ENCODE data around the gene C19orf38. TPM values are rescaled to one million over a fixed set of nuclear protein-coding genes. Genes with fewer than 3 reads are reported as not detected.

Gene C19orf38
- total RNA-seq, 1 donor from 2014 or later: not detected

DNA sequence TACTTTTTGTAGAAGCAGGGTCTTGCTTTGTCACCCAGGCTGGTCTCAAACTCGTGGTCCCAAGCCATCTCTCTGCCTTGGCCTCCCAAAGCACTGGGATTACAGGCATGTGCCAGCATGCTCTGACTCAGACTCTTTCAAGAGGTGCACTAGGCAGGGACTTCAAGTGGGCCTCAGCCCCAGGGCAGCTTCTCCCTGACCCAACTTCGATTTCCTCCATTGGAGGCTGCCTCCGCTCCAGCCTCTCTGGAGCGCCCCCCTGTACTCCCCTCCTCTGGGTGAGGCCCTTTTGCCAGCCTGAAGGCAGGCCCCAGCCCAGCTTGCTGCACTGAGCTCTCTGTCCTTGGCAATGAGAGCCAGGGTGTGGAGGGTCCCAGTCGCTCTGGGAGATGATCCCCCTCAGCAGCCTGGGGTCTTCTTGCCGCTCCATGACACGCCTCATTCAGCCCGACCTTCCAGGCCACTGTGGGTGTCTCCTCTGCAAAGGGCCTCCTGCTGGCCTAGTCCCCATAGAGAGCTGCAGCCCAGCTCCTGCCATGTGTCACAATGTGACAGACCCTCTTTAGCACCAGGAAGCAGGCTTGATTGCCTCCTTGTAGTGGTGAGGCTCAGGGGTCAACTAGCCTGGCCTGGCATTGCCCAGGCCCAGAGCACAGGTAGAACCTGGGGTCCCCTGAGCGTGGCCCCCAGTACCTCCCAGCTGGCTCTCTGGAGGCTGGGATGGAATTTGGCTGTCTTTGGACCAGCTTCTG, 39.6 kb downstream of the C19orf38 start:
- Histone ChIP-seq H3K9me3 (no peaks in the 10 kb centered on the region), H3K36me3 (no peaks in the 10 kb centered on the region), H3K27me3 (no peaks in the 10 kb centered on the region), H3K4me3 (no peak overlapping the region), H3K4me1 (no peaks in the 10 kb centered on the region), H3K27ac (no peak overlapping the region)
- TF ChIP-seq, protein P1, sequence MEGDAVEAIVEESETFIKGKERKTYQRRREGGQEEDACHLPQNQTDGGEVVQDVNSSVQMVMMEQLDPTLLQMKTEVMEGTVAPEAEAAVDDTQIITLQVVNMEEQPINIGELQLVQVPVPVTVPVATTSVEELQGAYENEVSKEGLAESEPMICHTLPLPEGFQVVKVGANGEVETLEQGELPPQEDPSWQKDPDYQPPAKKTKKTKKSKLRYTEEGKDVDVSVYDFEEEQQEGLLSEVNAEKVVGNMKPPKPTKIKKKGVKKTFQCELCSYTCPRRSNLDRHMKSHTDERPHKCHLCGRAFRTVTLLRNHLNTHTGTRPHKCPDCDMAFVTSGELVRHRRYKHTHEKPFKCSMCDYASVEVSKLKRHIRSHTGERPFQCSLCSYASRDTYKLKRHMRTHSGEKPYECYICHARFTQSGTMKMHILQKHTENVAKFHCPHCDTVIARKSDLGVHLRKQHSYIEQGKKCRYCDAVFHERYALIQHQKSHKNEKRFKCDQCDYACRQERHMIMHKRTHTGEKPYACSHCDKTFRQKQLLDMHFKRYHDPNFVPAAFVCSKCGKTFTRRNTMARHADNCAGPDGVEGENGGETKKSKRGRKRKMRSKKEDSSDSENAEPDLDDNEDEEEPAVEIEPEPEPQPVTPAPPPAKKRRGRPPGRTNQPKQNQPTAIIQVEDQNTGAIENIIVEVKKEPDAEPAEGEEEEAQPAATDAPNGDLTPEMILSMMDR (IDR thresholded peaks at IDR 0.05): no peak
- intact Hi-C loops (cut with DNase I): no loop called here
- DNase-seq (ENCODE audit: low spot score in 2 of 2): no peak

GRCh38 chr19:10888421-10888866, 40.2 kb downstream of the C19orf38 start:
- no peak for DNase-seq (ENCODE audit: low spot score in 2 of 2)
- no peaks in the 10 kb centered on the region for H3K4me1 ChIP-seq
- no peaks in the 10 kb centered on the region for H3K9me3 ChIP-seq
- H3K4me3 ChIP-seq: no peak overlapping the region
- no peak overlapping the region for H3K27ac ChIP-seq
- intact Hi-C loops (cut with DNase I): no loop called here
- H3K27me3 ChIP-seq: no peaks in the 10 kb centered on the region
- no peaks in the 10 kb centered on the region for H3K36me3 ChIP-seq
- TF ChIP-seq, protein P1 (IDR thresholded peaks at IDR 0.05): no peak

DNA sequence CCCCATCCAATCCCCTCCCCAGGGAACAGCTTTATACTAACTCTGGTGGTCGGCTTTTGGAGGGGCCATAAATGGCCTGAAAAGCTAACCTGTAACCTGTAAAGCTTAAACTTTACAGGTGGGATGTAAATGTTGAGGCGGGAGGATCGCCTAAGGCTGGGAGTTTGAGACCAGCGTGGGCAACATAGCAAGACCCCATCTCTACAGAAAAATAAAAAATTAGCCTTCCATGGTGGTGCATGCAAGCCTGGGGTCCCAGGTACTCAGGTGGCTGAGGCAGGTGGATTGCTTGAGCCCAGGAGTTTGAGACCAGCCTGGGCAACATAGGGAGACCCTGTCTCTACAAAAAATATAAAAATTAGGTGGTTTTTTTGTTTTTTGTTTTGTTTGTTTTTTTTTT, 41.7 kb downstream of the C19orf38 start:
- no peaks in the 10 kb centered on the region for H3K27me3 ChIP-seq
- peaks cover 0 to 2% of the 10 kb centered on the region in 2 donors for H3K4me1 ChIP-seq
- no peaks in the 10 kb centered on the region for H3K36me3 ChIP-seq
- TF ChIP-seq, protein P1 (IDR thresholded peaks at IDR 0.05): no peak
- intact Hi-C loops (cut with DNase I): no loop called here
- DNase-seq (ENCODE audit: low spot score in 2 of 2): no peak
- H3K4me3 ChIP-seq: no peak overlapping the region
- no peaks in the 10 kb centered on the region for H3K9me3 ChIP-seq
- no peak overlapping the region for H3K27ac ChIP-seq

- Histone ChIP-seq H3K9me3 (no peaks in the 10 kb centered on the region), H3K4me3 (no peak overlapping the region), H3K27ac (no peak overlapping the region), H3K27me3 (no peaks in the 10 kb centered on the region), H3K4me1 (peaks cover 0 to 2% of the 10 kb centered on the region in 2 donors), H3K36me3 (no peaks in the 10 kb centered on the region)
- DNase-seq (ENCODE audit: low spot score in 2 of 2): no peak
- intact Hi-C loops (cut with DNase I): no loop called here
- TF ChIP-seq, protein P1 (IDR thresholded peaks at IDR 0.05): no peak
Measured at GRCh38 chr19:10891405-10892086, 43.3 kb downstream of the C19orf38 start.

- H3K9me3 ChIP-seq: no peaks in the 10 kb centered on the region
- peaks cover 0 to 2% of the 10 kb centered on the region in 2 donors for H3K4me1 ChIP-seq
- H3K27me3 ChIP-seq: no peaks in the 10 kb centered on the region
- TF ChIP-seq, protein P1 (IDR thresholded peaks at IDR 0.05): no peak
- no peak overlapping the region for H3K27ac ChIP-seq
- intact Hi-C loops (cut with DNase I): no loop called here
- H3K4me3 ChIP-seq: no peak overlapping the region
- no peaks in the 10 kb centered on the region for H3K36me3 ChIP-seq
- no peak for DNase-seq (ENCODE audit: low spot score in 2 of 2)
Measured at GRCh38 chr19:10892256-10892655, 44.0 kb downstream of the C19orf38 start.
